HFF-Myc (cell line): Measurements from ENCODE around the gene RNF222.
A peak's percentile ranks its signal among the peaks of the same experiment; 100 is the strongest.

Experiments used
- DNase-seq: peaks from one replicate; pipeline ENCODE4 v3.0.0-alpha.2; 2011; ENCODE audit warnings: low read depth; ENCODE audit errors: extremely low read depth
- H3K4me3 ChIP-seq: replicated peaks from 2 replicates; pipeline ENCODE4 v1.5.1; 2011; ENCODE audit warnings: low read depth, mild to moderate bottlenecking, control low read depth, low read length
- TF ChIP-seq, protein P1 (sequence below): IDR thresholded peaks from 2 replicates; pipeline ENCODE4 v1.5.1; 2012; ENCODE audit warnings: mild to moderate bottlenecking, low read depth, low read length, control low read depth; ENCODE audit errors: missing control alignments

Gene RNF222

GRCh38 chr17:8438441-8438840 lies 40.8 kb upstream of the RNF222 start:
- no peak overlapping the region for H3K4me3 ChIP-seq
- TF ChIP-seq, protein P1, sequence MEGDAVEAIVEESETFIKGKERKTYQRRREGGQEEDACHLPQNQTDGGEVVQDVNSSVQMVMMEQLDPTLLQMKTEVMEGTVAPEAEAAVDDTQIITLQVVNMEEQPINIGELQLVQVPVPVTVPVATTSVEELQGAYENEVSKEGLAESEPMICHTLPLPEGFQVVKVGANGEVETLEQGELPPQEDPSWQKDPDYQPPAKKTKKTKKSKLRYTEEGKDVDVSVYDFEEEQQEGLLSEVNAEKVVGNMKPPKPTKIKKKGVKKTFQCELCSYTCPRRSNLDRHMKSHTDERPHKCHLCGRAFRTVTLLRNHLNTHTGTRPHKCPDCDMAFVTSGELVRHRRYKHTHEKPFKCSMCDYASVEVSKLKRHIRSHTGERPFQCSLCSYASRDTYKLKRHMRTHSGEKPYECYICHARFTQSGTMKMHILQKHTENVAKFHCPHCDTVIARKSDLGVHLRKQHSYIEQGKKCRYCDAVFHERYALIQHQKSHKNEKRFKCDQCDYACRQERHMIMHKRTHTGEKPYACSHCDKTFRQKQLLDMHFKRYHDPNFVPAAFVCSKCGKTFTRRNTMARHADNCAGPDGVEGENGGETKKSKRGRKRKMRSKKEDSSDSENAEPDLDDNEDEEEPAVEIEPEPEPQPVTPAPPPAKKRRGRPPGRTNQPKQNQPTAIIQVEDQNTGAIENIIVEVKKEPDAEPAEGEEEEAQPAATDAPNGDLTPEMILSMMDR = no peak
- no peak for DNase-seq

- DNase-seq = no peak
- peak overlapping the region; percentile 89 for H3K4me3 ChIP-seq
- TF ChIP-seq, protein P1 = no peak
Observed at GRCh38 chr17:8436844-8437171, 39.2 kb upstream of the RNF222 start.

DNA sequence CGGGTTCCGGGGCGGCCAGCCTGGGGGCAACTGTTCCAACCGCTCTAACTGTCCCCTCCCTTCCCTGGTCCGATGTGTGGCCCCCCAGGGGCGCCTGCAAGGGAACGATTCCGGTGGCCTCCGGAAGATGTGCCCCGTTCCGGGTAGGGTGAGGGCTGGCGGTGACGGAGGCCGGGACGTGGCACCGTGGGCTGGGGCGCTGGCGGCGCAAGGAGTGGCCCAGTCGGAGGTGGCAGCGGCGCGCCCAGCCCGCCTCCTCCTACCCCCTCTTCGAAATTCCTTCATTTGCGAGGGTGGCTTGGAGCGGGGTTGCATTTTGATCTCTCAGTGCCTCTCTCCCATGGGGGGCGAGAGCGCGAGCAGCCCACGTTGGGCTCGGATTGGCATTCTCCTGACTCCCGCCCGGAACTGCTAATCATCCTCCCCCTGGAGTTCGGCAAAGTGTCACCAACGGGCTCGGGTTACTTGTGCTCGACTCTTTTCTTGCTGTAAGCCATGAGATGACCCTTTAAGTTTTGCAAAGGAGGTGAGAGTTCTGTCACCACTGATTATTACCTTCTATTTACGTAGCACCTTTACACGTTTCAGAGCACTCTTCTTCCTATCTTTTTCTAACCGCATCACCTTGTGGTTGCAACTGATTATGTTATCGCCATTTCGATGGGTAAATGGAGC lies 38.7 kb upstream of the RNF222 start:
- no peak for DNase-seq
- TF ChIP-seq, protein P1 = no peak
- H3K4me3 ChIP-seq = peak overlapping the region; percentile 89

DNA sequence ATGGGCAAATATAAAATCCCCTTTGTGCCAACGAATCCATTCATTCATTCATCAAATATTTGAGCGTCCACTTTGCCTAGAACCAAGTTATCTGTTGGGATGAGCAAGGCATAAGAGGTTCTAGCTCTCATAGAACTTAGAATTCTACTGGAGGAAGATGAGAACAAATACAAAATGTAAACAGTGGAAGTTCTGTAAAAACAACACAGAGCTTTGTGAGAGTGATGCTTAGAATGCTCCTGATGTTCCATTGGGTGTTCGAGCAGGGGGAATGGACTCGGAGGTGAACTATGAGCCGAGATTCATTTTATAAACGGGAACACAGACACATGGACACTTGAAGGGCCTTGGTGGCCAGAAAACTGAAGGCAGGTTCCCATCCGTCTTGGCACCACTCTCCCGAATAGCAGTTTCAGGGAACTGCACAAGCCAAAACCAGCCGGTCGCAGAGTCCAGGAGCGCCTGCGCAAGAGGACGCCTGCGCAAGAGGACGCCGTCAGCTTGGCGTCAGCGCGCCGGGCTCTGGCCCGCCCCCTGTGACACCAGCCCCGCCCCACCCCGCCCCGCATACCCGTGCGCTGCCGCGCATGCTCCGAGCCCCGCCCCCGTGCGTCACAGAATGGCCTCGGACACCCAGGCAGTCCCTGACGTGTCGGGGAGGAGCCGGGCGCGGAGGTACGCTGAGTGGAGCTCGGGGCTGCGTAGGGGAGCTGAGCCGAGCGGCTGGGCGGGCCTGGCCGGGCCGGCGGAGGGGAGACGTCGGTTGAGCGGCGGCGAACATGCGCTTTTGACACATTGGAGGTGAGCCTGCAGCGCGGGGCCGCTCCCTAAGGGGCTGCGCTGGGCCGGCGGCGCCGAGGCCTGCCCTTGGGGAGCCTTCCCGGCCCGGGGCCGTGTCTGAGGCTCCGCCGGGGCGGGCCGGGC lies 37.9 kb upstream of the RNF222 start, which contains the start of gene NDEL1:
NDEL1 (plus strand) TSS at position 640 of the 924 bp plus-strand sequence. CDS start 8,388 bp downstream, outside the sequence.
- peak within 1 kb of the TSS; percentile 89 for H3K4me3 ChIP-seq
- peak; percentile 86 for DNase-seq
- TF ChIP-seq, protein P1 = no peak

DNA sequence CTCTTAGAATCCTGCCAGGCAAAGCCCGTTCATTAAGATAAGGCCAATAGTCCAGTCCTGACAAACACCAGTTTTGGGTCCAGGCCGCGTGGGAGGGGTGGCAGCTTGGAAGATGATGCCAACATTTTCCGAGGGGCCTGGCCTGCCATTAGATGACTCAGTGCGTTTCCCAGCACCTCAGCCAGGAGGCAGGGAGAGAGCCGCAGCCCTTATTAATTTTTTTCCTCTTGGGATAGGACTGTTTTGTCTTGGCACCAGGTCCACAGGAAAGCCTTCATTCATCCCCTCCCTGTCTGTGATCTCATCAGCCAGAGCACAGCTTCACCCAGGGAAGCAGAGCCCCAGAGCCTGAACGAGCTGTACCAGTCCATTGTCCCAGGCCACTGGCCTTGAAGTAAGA lies 33.3 kb upstream of the RNF222 start:
- H3K4me3 ChIP-seq = no peak overlapping the region
- TF ChIP-seq, protein P1 = no peak
- no peak for DNase-seq

DNA sequence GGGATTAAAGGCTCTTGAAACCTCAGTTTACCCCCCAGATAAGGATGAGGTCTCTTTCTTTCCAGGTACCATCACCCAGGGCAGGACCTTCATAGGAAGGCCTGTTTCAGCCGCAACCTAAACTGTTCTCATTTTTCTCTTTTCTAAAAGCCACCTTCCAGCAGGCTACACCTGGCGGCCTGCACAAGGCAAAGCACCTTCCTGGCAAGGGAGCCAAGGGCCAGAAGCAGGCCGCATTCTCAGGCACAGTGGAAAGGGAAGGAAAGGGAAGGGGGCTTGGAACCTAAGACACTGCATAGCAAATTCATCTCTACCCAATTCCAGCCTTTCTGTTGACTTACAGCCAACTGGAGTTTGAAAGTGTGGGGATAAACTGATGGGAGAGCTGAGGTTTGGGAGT lies 29.2 kb upstream of the RNF222 start:
- DNase-seq = no peak
- TF ChIP-seq, protein P1 = no peak
- H3K4me3 ChIP-seq = no peak overlapping the region
